Osteocyte (in vitro differentiated cells): Measurements from ENCODE around the gene ID1. TPM values are rescaled to one million over a fixed set of nuclear protein-coding genes. Genes with fewer than 3 reads are reported as not detected.
A peak's percentile ranks its signal among the peaks of the same experiment; 100 is the strongest.

ENCODE experiments used
- DNase-seq: peaks from one replicate; pipeline ENCODE4 v3.0.0; 2021; ENCODE audit warnings: mixed read lengths; ENCODE audit not compliant: unreplicated experiment; ENCODE audit errors: extremely low spot score
- H3K27ac Mint-ChIP-seq: one replicate; pipeline ENCODE4 v1.8.0; 2021; ENCODE audit warnings: mild to moderate bottlenecking, mixed read lengths; ENCODE audit not compliant: unreplicated experiment
- H3K27me3 Mint-ChIP-seq: one replicate; pipeline ENCODE4 v1.8.0; 2021; ENCODE audit warnings: mixed read lengths; ENCODE audit not compliant: unreplicated experiment
- H3K36me3 Mint-ChIP-seq: one replicate; pipeline ENCODE4 v1.8.0; 2021; ENCODE audit warnings: mixed read lengths; ENCODE audit not compliant: unreplicated experiment
- H3K4me1 Mint-ChIP-seq: one replicate; pipeline ENCODE4 v1.8.0; 2021; ENCODE audit warnings: mixed read lengths; ENCODE audit not compliant: unreplicated experiment
- H3K4me3 Mint-ChIP-seq: one replicate; pipeline ENCODE4 v1.8.0; 2021; ENCODE audit warnings: mild to moderate bottlenecking, moderate library complexity, mixed read lengths; ENCODE audit not compliant: unreplicated experiment
- H3K9me3 Mint-ChIP-seq: one replicate; pipeline ENCODE4 v1.8.0; 2021; ENCODE audit warnings: mixed read lengths; ENCODE audit not compliant: unreplicated experiment
- total RNA-seq: library from RNA; stranded (reverse); gene quantifications from 2 replicates; pipeline ENCODE4 v1.2.1, GENCODE V29; 2021
- TF ChIP-seq, protein P1 (sequence below): fragments of 200-600 bp; sonication (generic); IDR thresholded peaks from 2 replicates; pipeline ENCODE4 v1.5.0; 2021; ENCODE audit warnings: antibody characterized with exemption, mild to moderate bottlenecking, moderate library complexity

The ID1 gene
- total RNA-seq, 1 donor from 2014 or later = 8.2 TPM

DNA sequence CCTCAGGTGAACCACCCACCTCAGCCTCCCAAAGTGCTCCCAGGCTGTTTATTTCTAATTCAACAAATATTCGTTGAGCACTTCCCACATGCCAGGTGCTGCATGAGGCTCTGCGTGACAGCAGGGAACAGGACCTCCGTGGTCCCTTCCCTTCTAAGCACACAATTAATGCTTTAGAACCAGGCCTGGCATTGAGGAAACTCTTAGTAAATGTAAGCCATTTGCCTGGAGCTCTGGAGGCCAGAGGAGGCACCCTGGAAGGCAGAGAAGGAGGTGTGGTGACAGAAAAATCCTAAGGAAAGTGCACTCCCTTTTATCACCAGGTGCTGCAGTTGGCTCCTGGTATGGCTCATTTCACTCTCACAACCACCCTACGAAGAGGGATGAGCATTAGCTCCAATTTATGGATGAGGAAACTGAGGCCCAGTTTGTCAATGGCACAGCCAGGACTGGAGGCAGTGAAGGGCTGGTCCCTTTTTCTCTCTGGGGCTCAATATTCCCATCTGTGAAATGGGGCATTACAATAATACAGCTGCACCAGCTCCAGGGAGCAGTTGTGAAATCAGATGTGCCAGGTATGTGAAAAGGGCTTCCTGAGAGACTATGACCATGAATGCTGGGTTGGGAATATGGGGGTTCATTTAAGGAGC lies 8.1 kb upstream of the ID1 start:
- H3K4me1 Mint-ChIP-seq = peaks cover 39% of the 10 kb centered on the region
- TF ChIP-seq, protein P1, sequence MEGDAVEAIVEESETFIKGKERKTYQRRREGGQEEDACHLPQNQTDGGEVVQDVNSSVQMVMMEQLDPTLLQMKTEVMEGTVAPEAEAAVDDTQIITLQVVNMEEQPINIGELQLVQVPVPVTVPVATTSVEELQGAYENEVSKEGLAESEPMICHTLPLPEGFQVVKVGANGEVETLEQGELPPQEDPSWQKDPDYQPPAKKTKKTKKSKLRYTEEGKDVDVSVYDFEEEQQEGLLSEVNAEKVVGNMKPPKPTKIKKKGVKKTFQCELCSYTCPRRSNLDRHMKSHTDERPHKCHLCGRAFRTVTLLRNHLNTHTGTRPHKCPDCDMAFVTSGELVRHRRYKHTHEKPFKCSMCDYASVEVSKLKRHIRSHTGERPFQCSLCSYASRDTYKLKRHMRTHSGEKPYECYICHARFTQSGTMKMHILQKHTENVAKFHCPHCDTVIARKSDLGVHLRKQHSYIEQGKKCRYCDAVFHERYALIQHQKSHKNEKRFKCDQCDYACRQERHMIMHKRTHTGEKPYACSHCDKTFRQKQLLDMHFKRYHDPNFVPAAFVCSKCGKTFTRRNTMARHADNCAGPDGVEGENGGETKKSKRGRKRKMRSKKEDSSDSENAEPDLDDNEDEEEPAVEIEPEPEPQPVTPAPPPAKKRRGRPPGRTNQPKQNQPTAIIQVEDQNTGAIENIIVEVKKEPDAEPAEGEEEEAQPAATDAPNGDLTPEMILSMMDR = no peak
- H3K27me3 Mint-ChIP-seq = no peaks in the 10 kb centered on the region
- peak overlapping the region; percentile 41 for H3K27ac Mint-ChIP-seq
- H3K4me3 Mint-ChIP-seq = no peak overlapping the region
- DNase-seq = no peak
- H3K36me3 Mint-ChIP-seq = no peaks in the 10 kb centered on the region
- H3K9me3 Mint-ChIP-seq = no peaks in the 10 kb centered on the region

GRCh38 chr20:31597481-31597855 lies 7.6 kb upstream of the ID1 start:
- DNase-seq = no peak
- Mint-ChIP-seq H3K4me3 (no peak overlapping the region), H3K27ac (no peak overlapping the region), H3K4me1 (peaks cover 41% of the 10 kb centered on the region), H3K27me3 (no peaks in the 10 kb centered on the region), H3K9me3 (no peaks in the 10 kb centered on the region), H3K36me3 (no peaks in the 10 kb centered on the region)
- TF ChIP-seq, protein P1 = no peak

GRCh38 chr20:31602431-31602778 lies 2.7 kb upstream of the ID1 start:
- H3K36me3 Mint-ChIP-seq = no peaks in the 10 kb centered on the region
- peak overlapping the region; percentile 38 for H3K27ac Mint-ChIP-seq
- H3K4me1 Mint-ChIP-seq = peaks cover 40% of the 10 kb centered on the region
- H3K27me3 Mint-ChIP-seq = no peaks in the 10 kb centered on the region
- TF ChIP-seq, protein P1 = no peak
- no peaks in the 10 kb centered on the region for H3K9me3 Mint-ChIP-seq
- H3K4me3 Mint-ChIP-seq = no peak overlapping the region
- no peak for DNase-seq

DNA sequence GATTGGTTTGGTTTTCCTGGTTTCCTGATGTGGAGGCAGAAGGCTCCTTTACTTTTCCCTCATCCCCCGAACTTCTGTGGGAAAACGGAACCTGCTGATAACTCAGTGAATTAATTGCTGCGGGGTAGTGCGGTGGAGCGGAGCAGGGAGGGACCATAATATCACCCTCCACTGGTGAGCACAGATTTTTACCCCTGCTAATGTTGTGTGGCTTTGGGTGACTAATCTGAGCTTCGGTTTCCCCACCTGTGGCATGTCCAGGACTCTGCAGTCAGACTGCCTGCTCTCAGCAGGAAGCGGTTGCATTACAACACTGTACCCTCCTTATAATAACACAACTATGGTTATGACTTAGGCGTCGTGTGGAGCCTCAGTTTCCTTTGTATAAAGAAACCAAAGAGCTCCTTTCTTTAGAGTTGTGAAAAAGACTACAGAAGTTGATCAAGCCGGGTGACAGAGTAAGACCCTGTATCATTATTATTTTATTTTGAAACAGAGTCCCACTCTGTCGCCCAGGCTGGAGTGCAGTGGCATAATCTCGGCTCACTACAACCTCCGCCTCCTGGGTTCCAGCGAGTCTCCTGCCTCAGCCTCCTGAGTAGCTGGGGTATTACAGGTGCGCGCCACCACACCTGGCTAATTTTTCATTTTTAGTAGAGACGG lies 2.2 kb upstream of the ID1 start:
- DNase-seq = no peak
- no peaks in the 10 kb centered on the region for H3K36me3 Mint-ChIP-seq
- peak overlapping the region; percentile 38 for H3K27ac Mint-ChIP-seq
- no peaks in the 10 kb centered on the region for H3K27me3 Mint-ChIP-seq
- H3K4me1 Mint-ChIP-seq = peaks cover 41% of the 10 kb centered on the region
- H3K9me3 Mint-ChIP-seq = no peaks in the 10 kb centered on the region
- TF ChIP-seq, protein P1 = no peak
- peak overlapping the region; percentile 61 for H3K4me3 Mint-ChIP-seq

GRCh38 chr20:31603822-31604566 lies 1.1 kb upstream of the ID1 start:
- Mint-ChIP-seq H3K9me3 (no peaks in the 10 kb centered on the region), H3K27me3 (no peaks in the 10 kb centered on the region), H3K4me1 (peaks cover 50% of the 10 kb centered on the region), H3K36me3 (no peaks in the 10 kb centered on the region), H3K4me3 (peak overlapping the region; percentile 94), H3K27ac (peak overlapping the region; percentile 82)
- DNase-seq = peak; percentile 90
- TF ChIP-seq, protein P1 = no peak
